Measurements from ENCODE around the gene TBC1D22B.

Gene TBC1D22B

GRCh38 chr6:37347177-37347576 lies 89.6 kb downstream of the TBC1D22B start:
- no peak for FAIRE-seq
- DNase-seq (ENCODE audit: extremely low spot score, insufficient read length, low read depth) = no peak

- no peak for FAIRE-seq
These were observed 90.1 kb downstream of the TBC1D22B start for GRCh38 chr6:37347670-37348111.

GRCh38 chr6:37351027-37351426 lies 93.5 kb downstream of the TBC1D22B start:
- no peak for FAIRE-seq
- DNase-seq (ENCODE audit: extremely low spot score, insufficient read length, low read depth) = no peak

More at GRCh38 chr6:37347670-37348111, 90.1 kb downstream of the TBC1D22B start:
- DNase-seq (ENCODE audit: extremely low spot score, insufficient read length, low read depth) = no peak

- no peak for FAIRE-seq
- no peak for DNase-seq (ENCODE audit: extremely low spot score, insufficient read length, low read depth)
These were observed 94.8 kb downstream of the TBC1D22B start for GRCh38 chr6:37352384-37352783.

- peak; percentile 93 for FAIRE-seq
These were observed 96.4 kb downstream of the TBC1D22B start, which contains the start of gene RNF8 for GRCh38 chr6:37353761-37354525. Gene RNF8, plus strand, starts transcription at chr6:37353983. Its CDS starts 182 bp downstream, at chr6:37354165.

GRCh38 chr6:37354526-37355384 lies 97.2 kb downstream of the TBC1D22B start:
- DNase-seq (ENCODE audit: extremely low spot score, insufficient read length, low read depth) (peak; percentile 22), FAIRE-seq (no peak)

More at GRCh38 chr6:37353761-37354525, 96.4 kb downstream of the TBC1D22B start, which contains the start of gene RNF8:
- peak; percentile 99 for DNase-seq (ENCODE audit: extremely low spot score, insufficient read length, low read depth)

GRCh38 chr6:37357288-37357687 lies 99.7 kb downstream of the TBC1D22B start:
- FAIRE-seq (no peak), DNase-seq (ENCODE audit: extremely low spot score, insufficient read length, low read depth) (no peak)

- DNase-seq (ENCODE audit: extremely low spot score, insufficient read length, low read depth) = no peak
- FAIRE-seq = no peak
These were observed 100.3 kb downstream of the TBC1D22B start for GRCh38 chr6:37357860-37358259.

- no peak for DNase-seq (ENCODE audit: extremely low spot score, insufficient read length, low read depth)
- no peak for FAIRE-seq
These were observed 101.5 kb downstream of the TBC1D22B start for GRCh38 chr6:37359039-37359438.

GRCh38 chr6:37362101-37362828 lies 104.7 kb downstream of the TBC1D22B start:
- DNase-seq (ENCODE audit: extremely low spot score, insufficient read length, low read depth) (no peak), FAIRE-seq (no peak)

- DNase-seq (ENCODE audit: extremely low spot score, insufficient read length, low read depth) = no peak
- FAIRE-seq = no peak
These were observed 108.2 kb downstream of the TBC1D22B start for GRCh38 chr6:37365791-37366190.

- FAIRE-seq (no peak), DNase-seq (ENCODE audit: extremely low spot score, insufficient read length, low read depth) (no peak)
These were observed 109.3 kb downstream of the TBC1D22B start for GRCh38 chr6:37366910-37367309.

GRCh38 chr6:37368961-37369320 lies 111.4 kb downstream of the TBC1D22B start:
- DNase-seq (ENCODE audit: extremely low spot score, insufficient read length, low read depth) (no peak), FAIRE-seq (no peak)

- FAIRE-seq (no peak), DNase-seq (ENCODE audit: extremely low spot score, insufficient read length, low read depth) (no peak)
These were observed 112.0 kb downstream of the TBC1D22B start for GRCh38 chr6:37369321-37370201.

GRCh38 chr6:37371154-37372083 lies 113.8 kb downstream of the TBC1D22B start:
- FAIRE-seq (no peak), DNase-seq (ENCODE audit: extremely low spot score, insufficient read length, low read depth) (no peak)

- no peak for FAIRE-seq
- DNase-seq (ENCODE audit: extremely low spot score, insufficient read length, low read depth) = no peak
These were observed 114.5 kb downstream of the TBC1D22B start for GRCh38 chr6:37372116-37372515.

- FAIRE-seq (no peak), DNase-seq (ENCODE audit: extremely low spot score, insufficient read length, low read depth) (no peak)
These were observed 116.4 kb downstream of the TBC1D22B start for GRCh38 chr6:37373822-37374471.

- FAIRE-seq (no peak), DNase-seq (ENCODE audit: extremely low spot score, insufficient read length, low read depth) (no peak)
These were observed 117.8 kb downstream of the TBC1D22B start for GRCh38 chr6:37375376-37375775.

Measured in GM18507 (cell line).